T-helper 22 cell (primary cell): ENCODE measurements around the gene SLC28A3.
A peak's percentile ranks its signal among the peaks of the same experiment; 100 is the strongest.

Source experiments
- DNase-seq: peaks from one replicate; pipeline ENCODE4 v3.0.0-alpha.2; 2020; ENCODE audit warnings: low read depth

The SLC28A3 gene

DNA sequence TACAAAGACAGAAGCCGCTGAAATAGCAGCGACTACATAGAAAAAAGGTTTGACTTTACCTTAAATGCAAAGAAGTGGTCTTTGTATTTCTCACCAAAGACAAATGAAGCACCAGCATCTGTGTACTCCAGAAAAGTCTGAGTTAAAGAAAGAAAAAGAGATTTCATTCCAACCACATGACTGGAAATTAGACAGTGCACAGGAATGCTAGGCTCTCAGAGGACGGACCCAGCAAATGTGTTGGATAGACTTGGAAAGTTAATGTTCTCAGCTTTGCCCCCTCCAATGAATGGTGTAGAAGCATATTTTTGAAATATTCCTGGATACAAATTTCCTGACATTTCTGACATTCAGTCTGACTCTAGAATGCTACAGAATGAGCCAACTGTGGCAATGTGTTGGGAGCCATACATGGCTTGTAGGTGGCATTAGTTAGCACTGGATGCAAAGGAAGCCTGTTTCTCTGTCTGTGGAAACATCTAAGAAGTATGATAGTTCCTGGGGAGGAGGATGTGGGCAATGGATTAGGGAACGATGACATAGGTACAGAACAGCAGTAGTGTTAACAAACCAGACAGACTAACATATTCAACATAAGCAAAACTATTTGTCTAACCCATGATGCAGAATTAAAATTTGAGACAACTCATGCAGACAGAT, 43.3 kb downstream of the SLC28A3 start:
- DNase-seq, result no peak

DNA sequence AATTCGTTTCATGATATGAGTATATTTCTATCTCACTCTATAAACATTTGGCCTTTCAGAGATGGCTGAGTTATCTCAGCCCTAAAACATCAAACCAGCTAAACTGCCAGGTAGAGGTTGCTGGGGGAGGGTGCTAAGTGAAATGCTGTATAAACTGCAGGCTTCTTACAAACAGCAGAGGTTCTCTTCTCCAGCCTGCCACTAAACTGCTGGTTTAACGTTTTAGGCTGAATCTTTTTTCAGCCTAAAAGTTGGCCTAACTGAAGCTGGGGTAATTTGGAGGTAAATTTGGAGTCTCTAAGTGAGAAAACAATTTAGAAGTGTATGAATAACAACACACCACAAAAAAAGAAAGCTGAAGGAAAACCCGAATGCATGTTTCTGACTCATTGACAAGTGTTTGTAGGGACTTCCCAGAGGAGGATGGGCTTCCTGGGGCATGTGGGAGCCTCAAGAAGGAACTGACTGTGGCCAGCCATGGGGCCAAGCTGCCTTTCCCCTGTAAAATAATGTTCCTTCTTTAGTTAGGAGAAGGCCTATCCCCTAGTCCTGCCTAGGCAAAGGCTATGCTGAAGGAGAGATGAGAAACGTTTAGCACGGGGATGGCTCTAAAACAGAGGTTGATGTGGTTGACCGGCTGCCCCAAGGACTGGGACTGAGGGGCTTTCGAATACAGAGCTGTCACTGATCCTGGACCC, 44.3 kb downstream of the SLC28A3 start:
- peak; percentile 1 for DNase-seq

DNA sequence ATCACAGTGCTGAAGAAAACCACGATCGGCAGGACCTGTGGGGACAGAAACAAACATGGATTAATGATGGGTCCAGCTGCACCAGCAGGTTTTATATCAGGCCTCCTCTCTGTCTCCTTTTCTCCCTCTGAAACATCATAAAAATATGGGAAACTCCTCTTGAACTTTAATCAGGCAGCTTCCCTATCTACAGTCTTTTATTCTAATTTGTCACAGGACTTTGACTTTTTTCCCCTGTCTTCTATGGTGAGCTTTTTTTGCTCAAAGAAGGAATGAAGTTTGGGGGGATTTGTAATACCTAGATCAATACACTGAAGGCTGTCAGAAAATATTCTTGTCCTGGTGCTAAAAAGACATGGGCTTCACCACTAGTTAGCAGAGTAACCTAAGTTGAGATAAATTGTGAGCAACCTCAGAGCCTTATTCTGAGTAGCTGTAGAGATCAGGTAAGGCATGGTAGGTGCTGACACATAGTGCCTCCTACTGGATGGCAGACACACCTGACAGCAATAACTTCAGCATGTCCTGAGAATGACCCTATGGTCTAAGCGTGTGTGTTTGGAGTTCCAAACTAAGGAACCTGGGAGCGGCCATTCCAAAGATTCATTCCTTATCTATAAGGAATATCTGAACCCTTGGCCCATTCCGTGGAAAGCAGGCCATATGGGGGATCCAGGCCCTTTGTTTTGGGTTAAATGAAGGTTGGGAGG, 46.2 kb downstream of the SLC28A3 start:
- no peak for DNase-seq

DNA sequence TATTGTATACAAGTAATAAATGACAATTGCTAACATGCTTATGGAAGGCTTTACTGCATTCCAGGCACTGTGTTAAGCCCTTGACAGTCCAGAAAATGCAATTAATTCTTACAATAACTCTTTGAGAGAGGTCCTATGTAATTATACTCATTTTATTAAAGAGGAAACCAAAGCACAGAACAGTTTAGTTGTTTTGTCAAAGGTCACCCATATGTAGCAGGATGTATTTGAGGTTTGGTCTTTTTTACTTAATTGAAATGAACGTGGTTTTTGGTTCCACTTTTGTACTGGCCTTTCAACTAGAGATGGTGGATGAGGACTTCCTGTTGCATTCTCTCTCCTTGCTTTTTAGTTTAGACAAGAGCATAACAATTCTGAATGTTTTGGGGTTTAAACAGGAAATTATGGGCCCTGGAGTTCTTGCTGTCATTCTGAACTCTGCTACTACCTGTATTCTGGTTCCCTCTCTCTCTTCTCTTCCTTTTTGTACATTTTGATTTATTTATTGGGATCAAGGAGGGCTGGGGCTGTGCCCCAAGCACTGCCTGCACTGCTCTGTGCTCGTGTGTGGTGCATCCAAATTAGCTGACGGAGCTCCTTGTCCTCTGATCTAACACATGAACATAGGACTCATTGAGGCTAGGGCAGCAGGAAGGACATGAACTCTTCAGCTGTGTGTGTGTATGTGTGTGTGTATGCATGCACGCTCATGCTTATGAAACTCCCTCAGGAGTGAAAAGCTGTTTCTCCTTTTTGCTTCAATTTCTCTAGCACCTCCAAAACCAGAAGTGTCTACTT, 47.4 kb downstream of the SLC28A3 start:
- no peak for DNase-seq

DNA sequence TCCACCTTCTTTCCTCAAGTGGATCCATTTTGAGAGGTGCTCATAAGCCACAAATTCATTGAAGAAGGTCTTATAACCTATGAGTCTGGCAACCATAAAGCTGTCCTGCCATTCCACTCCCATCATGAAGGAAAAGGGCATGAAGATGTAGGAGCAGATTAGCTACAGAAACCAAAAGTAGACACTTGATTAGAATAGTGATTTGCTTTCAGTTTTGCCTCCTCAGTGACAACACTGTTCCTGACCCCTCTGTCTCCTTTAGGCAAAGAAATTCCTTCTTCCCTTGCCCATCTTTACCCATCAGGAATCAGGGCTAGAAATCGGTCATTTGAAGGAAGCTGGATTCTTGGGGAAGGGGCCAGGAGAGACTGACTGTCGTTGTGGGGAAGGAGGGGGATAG, 55.2 kb downstream of the SLC28A3 start:
- no peak for DNase-seq

DNA sequence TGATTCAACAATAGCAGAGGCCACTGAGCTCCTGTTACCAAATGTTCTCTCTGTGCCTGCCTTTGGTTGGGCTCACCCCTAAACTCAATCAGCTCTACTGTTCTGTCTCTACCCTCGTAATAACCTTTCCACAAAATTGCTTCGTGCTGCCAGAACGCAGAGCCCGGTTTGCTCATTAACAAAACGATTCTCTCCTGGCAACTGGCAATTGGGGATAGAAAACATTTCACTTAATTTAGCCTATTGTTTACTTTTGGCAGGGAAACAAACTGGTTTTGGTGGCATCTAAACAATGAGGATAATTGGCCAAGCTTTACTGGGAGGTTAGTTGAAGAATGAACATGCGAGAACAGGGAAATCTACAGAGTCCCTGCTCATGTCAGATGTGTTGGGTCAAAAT, 56.6 kb downstream of the SLC28A3 start:
- no peak for DNase-seq

DNA sequence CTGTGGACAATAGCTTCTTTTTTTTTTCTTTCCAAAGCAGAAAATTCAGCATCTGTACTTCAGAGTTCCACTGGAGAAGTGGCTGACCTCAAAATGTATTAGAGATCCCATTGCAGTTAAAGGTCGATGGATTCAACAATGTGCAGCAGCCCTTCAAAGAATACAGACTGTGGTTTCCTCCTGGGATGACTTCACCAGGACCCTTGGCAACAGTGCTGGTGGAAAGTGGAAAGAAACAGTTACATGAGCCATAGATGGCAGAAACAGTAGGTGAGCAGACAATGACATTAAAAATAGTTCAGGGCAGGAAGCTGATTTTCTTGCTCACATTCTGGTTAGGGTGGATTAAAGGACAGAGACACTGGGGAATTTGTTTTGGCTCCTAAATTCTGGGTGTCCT, 62.4 kb downstream of the SLC28A3 start:
- DNase-seq, result no peak

DNA sequence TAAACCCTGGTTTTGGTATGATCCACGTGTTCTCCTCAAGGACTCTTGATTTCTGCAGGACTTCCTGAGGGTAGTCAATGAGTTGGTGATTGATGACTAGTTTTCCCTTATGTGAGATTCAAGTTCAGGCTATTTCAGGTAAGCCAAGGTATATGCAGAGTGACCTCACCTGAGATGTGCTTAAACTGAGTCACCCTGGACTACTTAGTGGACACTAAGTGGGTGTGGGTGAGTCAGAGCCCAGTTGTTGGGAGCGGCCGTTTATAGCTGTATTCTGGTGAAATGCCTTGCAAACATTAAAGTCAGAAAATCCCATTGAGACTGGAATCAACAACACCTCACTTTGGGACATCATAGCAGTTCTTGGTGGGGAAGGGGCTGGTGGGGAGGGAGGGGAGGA, 62.9 kb downstream of the SLC28A3 start:
- DNase-seq, result no peak

DNA sequence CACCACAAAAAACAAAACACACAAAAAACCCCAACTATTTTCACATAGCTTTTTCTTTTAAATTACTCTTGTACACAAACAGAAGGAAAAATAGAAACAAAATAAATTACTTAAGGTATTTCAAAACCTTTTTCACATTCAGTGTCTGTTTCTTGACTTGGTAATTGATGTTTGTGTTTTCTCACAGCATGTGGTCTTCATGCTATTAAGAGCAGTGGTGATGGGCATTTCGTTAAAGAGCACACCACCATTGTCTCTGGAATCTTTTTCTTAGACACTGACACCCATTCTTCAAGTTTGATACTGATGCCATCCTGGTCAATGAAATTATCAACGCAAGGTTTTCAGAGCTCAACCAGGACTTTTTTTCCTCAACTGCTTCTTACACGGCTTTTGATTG, 63.8 kb downstream of the SLC28A3 start:
- DNase-seq, result no peak

GRCh38 chr9:84271921-84272556, 68.5 kb downstream of the SLC28A3 start:
- no peak for DNase-seq

- DNase-seq, result no peak
Observed at GRCh38 chr9:84271531-84271900, 69.0 kb downstream of the SLC28A3 start.

- no peak for DNase-seq
Observed at GRCh38 chr9:84270847-84271530, 69.6 kb downstream of the SLC28A3 start.

DNA sequence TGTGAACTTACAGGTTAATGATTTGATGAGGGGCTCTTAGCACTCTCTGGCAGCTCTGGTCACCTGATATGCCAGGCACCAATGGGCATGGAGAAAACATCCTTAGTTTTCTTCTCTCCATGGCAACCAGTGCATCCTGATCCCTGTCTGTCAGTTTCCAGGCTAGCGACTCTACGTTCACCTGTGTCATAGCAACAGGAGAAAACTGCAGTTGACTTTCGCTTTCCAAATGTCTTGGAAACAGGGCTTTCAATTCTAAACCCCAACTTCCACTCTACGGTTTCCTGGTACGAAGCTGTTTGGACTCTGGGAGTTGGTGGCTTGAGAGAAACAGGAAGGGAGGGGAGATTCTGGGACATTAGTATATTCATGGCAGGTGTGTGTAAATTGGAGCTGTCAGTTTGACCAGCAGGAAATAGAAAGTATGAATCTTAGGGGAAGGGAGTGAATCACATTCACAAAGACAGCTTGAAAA, 74.4 kb downstream of the SLC28A3 start:
- no peak for DNase-seq

- no peak for DNase-seq
Observed at GRCh38 chr9:84264307-84265029, 76.1 kb downstream of the SLC28A3 start.

- DNase-seq, result no peak
Observed at GRCh38 chr9:84261070-84261746, 79.3 kb downstream of the SLC28A3 start.

GRCh38 chr9:84258371-84258770, 82.2 kb downstream of the SLC28A3 start:
- no peak for DNase-seq

DNA sequence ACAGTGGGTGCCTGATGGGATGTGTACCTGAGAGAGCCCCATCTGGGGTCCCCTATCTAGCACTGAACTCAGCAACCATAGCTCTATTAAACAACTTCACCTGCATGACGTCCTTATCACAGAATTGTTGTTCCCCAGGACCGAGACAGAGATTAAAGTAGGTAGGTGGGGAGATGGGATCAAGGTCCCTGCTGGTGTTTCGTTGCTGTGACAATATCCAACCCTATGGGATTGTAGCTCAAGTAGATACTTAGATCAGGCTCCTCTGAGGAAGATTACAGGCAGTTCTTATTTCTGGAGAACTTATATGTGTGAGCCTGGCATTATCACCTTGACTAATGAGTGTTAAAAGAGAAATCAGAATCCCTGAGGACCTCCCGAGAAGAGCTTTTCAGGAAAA, 84.9 kb downstream of the SLC28A3 start:
- DNase-seq, result no peak

DNA sequence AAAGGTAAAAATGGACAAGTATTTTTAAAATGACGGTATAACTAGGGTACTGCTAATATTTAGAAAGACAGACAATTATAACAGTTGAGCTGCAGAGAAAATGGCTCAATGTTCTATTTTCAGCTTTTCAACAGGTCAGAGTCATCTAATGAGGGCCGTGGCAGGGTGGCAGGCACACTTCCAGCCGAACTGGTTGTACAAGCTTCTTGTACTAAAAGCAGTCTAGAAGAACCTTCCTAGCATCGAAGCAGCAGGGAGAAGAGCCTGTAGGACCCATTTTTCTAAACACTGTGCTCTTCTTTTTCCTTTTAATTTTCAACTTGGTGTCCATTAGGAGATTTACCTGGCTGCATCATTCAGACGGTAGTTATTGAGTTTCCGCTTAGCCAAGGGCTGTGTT, 85.6 kb downstream of the SLC28A3 start:
- DNase-seq, result no peak

- DNase-seq, result no peak
Observed at GRCh38 chr9:84251921-84252320, 88.6 kb downstream of the SLC28A3 start.

- no peak for DNase-seq
Observed at GRCh38 chr9:84241817-84242373, 98.7 kb downstream of the SLC28A3 start.
